KOPT-K1 (cell line): Measurements from ENCODE around the gene REXO5.

Source experiments
- H3K27ac ChIP-seq: fragments of 200-600 bp; sonication (generic); 2 replicates; pipeline ENCODE4 v1.5.1; 2016; ENCODE audit warnings: antibody characterized with exemption, mild to moderate bottlenecking, low read depth, low read length; ENCODE audit not compliant: poor library complexity, severe bottlenecking
- H3K36me3 ChIP-seq: fragments of 200-600 bp; sonication (generic); 2 replicates; pipeline ENCODE4 v1.5.1; 2017; ENCODE audit warnings: antibody characterized with exemption, mild to moderate bottlenecking, low read length, moderate library complexity; ENCODE audit not compliant: insufficient read depth
- H3K9me3 ChIP-seq: fragments of 200-600 bp; sonication (generic); 2 replicates; pipeline ENCODE4 v1.5.1; 2017; ENCODE audit warnings: antibody characterized with exemption, low read length, mild to moderate bottlenecking; ENCODE audit not compliant: insufficient read depth, poor library complexity, severe bottlenecking

The REXO5 gene

GRCh38 chr16:20887207-20887606, 80.9 kb downstream of the REXO5 start:
- Histone ChIP-seq H3K27ac (no peak overlapping the region), H3K9me3 (no peaks in the 10 kb centered on the region), H3K36me3 (no peaks in the 10 kb centered on the region)

- Histone ChIP-seq H3K36me3 (no peaks in the 10 kb centered on the region), H3K27ac (no peak overlapping the region), H3K9me3 (no peaks in the 10 kb centered on the region)
These were observed 83.4 kb downstream of the REXO5 start for GRCh38 chr16:20889625-20890275.

GRCh38 chr16:20894388-20894787, 88.1 kb downstream of the REXO5 start:
- Histone ChIP-seq H3K36me3 (peaks cover 5% of the 10 kb centered on the region; the same call in 1 of the 2 replicates), H3K27ac (no peak overlapping the region), H3K9me3 (no peaks in the 10 kb centered on the region)

- H3K36me3 ChIP-seq: peaks cover 5% of the 10 kb centered on the region; the same call in 1 of the 2 replicates
- no peak overlapping the region for H3K27ac ChIP-seq
- H3K9me3 ChIP-seq: no peaks in the 10 kb centered on the region
These were observed 91.0 kb downstream of the REXO5 start for GRCh38 chr16:20897253-20897897.

- H3K27ac ChIP-seq: no peak overlapping the region
- no peaks in the 10 kb centered on the region for H3K9me3 ChIP-seq
- peaks cover 5% of the 10 kb centered on the region; the same call in 1 of the 2 replicates for H3K36me3 ChIP-seq
These were observed 91.6 kb downstream of the REXO5 start for GRCh38 chr16:20897922-20898321.

GRCh38 chr16:20899071-20899470, 92.7 kb downstream of the REXO5 start:
- H3K9me3 ChIP-seq: no peaks in the 10 kb centered on the region
- H3K27ac ChIP-seq: peak overlapping the region; percentile 82
- peaks cover 5% of the 10 kb centered on the region; the same call in 1 of the 2 replicates for H3K36me3 ChIP-seq
